Measurements from ENCODE around the gene PAK1IP1. TPM values are rescaled to one million over a fixed set of nuclear protein-coding genes. Genes with fewer than 3 reads are reported as not detected.

Gene PAK1IP1
- total and polyA plus RNA-seq, 10 of the 15 experiments (the other 5 are each of a cell fraction or from before 2014, with no cell fraction given): 26.0 to 98.5 (median 47.8) TPM

GRCh38 chr6:10722820-10723566, 28.2 kb downstream of the PAK1IP1 start, which contains the start of gene TMEM14C (continued):
- TF ChIP-seq, protein P1, sequence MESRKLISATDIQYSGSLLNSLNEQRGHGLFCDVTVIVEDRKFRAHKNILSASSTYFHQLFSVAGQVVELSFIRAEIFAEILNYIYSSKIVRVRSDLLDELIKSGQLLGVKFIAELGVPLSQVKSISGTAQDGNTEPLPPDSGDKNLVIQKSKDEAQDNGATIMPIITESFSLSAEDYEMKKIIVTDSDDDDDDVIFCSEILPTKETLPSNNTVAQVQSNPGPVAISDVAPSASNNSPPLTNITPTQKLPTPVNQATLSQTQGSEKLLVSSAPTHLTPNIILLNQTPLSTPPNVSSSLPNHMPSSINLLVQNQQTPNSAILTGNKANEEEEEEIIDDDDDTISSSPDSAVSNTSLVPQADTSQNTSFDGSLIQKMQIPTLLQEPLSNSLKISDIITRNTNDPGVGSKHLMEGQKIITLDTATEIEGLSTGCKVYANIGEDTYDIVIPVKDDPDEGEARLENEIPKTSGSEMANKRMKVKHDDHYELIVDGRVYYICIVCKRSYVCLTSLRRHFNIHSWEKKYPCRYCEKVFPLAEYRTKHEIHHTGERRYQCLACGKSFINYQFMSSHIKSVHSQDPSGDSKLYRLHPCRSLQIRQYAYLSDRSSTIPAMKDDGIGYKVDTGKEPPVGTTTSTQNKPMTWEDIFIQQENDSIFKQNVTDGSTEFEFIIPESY (IDR thresholded peaks at IDR 0.05): no peak
- TF ChIP-seq, protein P2, sequence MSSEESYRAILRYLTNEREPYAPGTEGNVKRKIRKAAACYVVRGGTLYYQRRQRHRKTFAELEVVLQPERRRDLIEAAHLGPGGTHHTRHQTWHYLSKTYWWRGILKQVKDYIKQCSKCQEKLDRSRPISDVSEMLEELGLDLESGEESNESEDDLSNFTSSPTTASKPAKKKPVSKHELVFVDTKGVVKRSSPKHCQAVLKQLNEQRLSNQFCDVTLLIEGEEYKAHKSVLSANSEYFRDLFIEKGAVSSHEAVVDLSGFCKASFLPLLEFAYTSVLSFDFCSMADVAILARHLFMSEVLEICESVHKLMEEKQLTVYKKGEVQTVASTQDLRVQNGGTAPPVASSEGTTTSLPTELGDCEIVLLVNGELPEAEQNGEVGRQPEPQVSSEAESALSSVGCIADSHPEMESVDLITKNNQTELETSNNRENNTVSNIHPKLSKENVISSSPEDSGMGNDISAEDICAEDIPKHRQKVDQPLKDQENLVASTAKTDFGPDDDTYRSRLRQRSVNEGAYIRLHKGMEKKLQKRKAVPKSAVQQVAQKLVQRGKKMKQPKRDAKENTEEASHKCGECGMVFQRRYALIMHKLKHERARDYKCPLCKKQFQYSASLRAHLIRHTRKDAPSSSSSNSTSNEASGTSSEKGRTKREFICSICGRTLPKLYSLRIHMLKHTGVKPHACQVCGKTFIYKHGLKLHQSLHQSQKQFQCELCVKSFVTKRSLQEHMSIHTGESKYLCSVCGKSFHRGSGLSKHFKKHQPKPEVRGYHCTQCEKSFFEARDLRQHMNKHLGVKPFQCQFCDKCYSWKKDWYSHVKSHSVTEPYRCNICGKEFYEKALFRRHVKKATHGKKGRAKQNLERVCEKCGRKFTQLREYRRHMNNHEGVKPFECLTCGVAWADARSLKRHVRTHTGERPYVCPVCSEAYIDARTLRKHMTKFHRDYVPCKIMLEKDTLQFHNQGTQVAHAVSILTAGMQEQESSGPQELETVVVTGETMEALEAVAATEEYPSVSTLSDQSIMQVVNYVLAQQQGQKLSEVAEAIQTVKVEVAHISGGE (CRISPR knock-in tag; IDR thresholded peaks at IDR 0.05): no peak
- TF ChIP-seq ZSCAN29 (IDR thresholded peaks at IDR 0.05) (peak; percentile 84; the same call in 1 of the 2 replicates), NR2C1 (IDR thresholded peaks at IDR 0.05) (no peak), CUX1 (IDR thresholded peaks at IDR 0.05; ENCODE audit: insufficient replicate concordance, low read depth, low read length) (no peak), EZH2 (IDR thresholded peaks at IDR 0.05; ENCODE audit: borderline replicate concordance, control insufficient read depth, low read depth, low read length) (no peak), SMARCA5 (IDR thresholded peaks at IDR 0.05) (no peak), SMAD1 (IDR thresholded peaks at IDR 0.05; ENCODE audit: low read depth, partially characterized antibody) (peak; percentile 26), GABPA (IDR thresholded peaks at IDR 0.05; ENCODE audit: low read depth) (0 out of 2 replicates have a peak, but pooled peaks have one; percentile 59), CREM (IDR thresholded peaks at IDR 0.05; ENCODE audit: low read depth) (no peak; the same call in 1 of the 2 replicates), BHLHE40 (IDR thresholded peaks at IDR 0.05; ENCODE audit: borderline replicate concordance in 1 of 2, low read depth in 2 of 2, low read length in 1 of 2) (peak; percentile 43 to 77; a peak in 3 of 4 replicates)
- TF ChIP-seq, protein P3, sequence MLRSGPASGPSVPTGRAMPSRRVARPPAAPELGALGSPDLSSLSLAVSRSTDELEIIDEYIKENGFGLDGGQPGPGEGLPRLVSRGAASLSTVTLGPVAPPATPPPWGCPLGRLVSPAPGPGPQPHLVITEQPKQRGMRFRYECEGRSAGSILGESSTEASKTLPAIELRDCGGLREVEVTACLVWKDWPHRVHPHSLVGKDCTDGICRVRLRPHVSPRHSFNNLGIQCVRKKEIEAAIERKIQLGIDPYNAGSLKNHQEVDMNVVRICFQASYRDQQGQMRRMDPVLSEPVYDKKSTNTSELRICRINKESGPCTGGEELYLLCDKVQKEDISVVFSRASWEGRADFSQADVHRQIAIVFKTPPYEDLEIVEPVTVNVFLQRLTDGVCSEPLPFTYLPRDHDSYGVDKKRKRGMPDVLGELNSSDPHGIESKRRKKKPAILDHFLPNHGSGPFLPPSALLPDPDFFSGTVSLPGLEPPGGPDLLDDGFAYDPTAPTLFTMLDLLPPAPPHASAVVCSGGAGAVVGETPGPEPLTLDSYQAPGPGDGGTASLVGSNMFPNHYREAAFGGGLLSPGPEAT (IDR thresholded peaks at IDR 0.05; ENCODE audit: low read depth): peak; percentile 98
- TF ChIP-seq, protein P4, sequence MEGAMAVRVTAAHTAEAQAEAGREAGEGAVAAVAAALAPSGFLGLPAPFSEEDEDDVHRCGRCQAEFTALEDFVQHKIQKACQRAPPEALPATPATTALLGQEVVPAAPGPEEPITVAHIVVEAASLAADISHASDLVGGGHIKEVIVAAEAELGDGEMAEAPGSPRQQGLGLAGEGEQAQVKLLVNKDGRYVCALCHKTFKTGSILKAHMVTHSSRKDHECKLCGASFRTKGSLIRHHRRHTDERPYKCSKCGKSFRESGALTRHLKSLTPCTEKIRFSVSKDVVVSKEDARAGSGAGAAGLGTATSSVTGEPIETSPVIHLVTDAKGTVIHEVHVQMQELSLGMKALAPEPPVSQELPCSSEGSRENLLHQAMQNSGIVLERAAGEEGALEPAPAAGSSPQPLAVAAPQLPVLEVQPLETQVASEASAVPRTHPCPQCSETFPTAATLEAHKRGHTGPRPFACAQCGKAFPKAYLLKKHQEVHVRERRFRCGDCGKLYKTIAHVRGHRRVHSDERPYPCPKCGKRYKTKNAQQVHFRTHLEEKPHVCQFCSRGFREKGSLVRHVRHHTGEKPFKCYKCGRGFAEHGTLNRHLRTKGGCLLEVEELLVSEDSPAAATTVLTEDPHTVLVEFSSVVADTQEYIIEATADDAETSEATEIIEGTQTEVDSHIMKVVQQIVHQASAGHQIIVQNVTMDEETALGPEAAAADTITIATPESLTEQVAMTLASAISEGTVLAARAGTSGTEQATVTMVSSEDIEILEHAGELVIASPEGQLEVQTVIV (IDR thresholded peaks at IDR 0.05; ENCODE audit: borderline replicate concordance, partially characterized antibody): peak; percentile 15

Data from GM12878 (cell line).